Measurements from ENCODE around the gene TLE4.

Gene TLE4

DNA sequence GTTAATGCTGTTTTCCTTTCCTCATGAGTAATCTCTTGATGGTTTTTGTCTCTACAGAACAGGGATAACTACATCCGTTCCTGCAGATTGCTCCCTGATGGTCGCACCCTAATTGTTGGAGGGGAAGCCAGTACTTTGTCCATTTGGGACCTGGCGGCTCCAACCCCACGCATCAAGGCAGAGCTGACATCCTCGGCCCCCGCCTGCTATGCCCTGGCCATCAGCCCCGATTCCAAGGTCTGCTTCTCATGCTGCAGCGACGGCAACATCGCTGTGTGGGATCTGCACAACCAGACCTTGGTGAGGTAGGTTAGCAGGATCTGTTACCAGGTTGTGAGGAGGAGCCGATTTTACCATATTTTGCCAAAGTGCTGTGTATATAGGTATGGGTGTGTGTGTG lies 148.2 kb downstream of the TLE4 start:
- TF ChIP-seq, protein P1, sequence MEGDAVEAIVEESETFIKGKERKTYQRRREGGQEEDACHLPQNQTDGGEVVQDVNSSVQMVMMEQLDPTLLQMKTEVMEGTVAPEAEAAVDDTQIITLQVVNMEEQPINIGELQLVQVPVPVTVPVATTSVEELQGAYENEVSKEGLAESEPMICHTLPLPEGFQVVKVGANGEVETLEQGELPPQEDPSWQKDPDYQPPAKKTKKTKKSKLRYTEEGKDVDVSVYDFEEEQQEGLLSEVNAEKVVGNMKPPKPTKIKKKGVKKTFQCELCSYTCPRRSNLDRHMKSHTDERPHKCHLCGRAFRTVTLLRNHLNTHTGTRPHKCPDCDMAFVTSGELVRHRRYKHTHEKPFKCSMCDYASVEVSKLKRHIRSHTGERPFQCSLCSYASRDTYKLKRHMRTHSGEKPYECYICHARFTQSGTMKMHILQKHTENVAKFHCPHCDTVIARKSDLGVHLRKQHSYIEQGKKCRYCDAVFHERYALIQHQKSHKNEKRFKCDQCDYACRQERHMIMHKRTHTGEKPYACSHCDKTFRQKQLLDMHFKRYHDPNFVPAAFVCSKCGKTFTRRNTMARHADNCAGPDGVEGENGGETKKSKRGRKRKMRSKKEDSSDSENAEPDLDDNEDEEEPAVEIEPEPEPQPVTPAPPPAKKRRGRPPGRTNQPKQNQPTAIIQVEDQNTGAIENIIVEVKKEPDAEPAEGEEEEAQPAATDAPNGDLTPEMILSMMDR (IDR thresholded peaks at IDR 0.05; ENCODE audit: insufficient read depth, low read length, poor library complexity, severe bottlenecking) = no peak
- no peak for TF ChIP-seq EZH2phosphoT487 (conservative IDR thresholded peaks at IDR 0.05; ENCODE audit: low read length)
- Histone ChIP-seq H3K9me2 (replicated peaks; ENCODE audit: insufficient read depth, low read length) (no peaks in the 10 kb centered on the region), H3K27me3 (ENCODE audit: low read length) (no peaks in the 10 kb centered on the region), H3K9me3 (ENCODE audit: insufficient read depth, low read length) (no peaks in the 10 kb centered on the region), H3F3A (ENCODE audit: insufficient read depth) (no peaks in the 10 kb centered on the region), H3K9ac (ENCODE audit: low read length) (no peak overlapping the region), H3K36me3 (ENCODE audit: low read length) (no peaks in the 10 kb centered on the region), H3K79me2 (ENCODE audit: insufficient read depth, low read length) (no peaks in the 10 kb centered on the region), H4K20me1 (ENCODE audit: low read depth, low read length) (no peaks in the 10 kb centered on the region), H3K4me3 (ENCODE audit: insufficient read depth, low read length, poor library complexity, severe bottlenecking) (no peak overlapping the region), H3K4me2 (ENCODE audit: low read depth, low read length, poor library complexity, severe bottlenecking) (no peak overlapping the region), H3K27ac (ENCODE audit: low read depth, low read length) (no peak overlapping the region), H2AFZ (ENCODE audit: low read depth, low read length, severe bottlenecking) (no peak overlapping the region)

DNA sequence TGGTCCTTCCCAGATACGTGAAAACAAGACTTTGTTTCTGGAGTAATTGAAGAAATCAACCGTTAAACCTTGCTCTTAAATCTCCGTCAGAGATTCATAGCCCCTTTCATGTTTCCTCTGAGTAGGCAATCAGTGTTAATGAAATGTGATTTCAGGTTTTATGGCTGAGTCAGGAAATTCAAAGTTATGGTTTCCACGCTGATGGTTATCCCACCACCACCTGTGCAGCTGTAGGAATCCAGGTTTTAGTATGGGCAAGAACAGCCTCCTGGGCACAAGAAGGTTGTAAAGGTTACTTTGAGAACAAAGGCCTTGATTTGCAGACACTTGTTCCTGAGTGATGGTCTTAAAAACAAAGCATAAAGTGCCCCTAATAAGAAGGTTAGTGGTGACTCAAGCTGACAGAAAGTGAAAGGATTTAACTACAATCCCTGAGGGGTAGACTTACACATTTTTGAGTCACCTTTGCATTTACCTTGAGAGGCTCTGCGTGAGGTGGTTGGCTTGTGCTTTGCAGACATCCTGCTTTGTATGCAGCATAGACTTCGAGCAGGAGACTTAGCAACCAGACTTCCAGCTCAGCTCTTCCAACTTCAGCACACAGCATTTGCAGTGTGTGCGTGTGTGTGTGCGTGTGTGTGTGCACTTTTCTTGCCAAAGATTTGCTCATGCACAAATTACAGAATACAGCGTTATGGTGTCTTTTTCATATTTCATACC lies 159.6 kb downstream of the TLE4 start:
- Histone ChIP-seq H3K9me3 (ENCODE audit: insufficient read depth, low read length) (no peaks in the 10 kb centered on the region), H3K4me2 (ENCODE audit: low read depth, low read length, poor library complexity, severe bottlenecking) (no peak overlapping the region), H3K36me3 (ENCODE audit: low read length) (peaks cover 4% of the 10 kb centered on the region; the same call in 1 of the 2 replicates)

DNA sequence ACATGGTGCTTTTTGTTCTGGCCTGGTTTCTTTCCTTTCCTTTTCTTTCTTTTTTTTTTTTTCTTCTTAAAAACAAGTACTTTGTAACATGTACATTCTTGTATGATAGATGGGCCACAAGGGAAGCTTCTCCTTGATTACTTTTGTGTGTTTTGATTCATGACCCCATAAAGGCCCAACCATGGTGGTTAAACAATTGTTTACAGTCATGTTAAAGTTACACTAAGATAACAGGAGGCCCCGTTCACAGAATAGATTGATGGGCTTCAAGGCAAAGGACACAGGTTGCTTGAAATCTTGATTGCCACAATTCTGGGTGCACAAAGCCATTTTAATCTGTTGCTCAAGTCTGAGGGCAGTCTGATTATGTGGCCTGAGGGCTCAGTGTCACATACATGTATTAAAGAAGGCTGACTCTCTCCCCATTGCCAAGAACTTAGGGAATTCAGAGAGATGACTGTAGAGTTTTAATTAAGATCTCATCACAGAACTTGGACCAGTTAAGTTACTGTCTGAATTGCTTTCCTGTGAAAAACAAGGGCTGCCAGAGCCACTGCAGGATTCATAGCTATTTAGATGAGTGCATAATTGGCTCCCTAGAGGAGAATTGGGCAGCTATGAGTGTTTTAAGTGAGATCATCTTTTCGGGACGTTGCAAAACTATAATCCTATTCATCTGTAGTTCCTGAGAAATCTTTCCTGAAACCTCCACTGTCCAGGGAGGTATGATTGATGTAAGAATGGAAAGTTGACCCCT lies 163.4 kb downstream of the TLE4 start:
- Histone ChIP-seq H3K27me3 (ENCODE audit: low read length) (no peaks in the 10 kb centered on the region), H3K79me2 (ENCODE audit: insufficient read depth, low read length) (no peaks in the 10 kb centered on the region), H3K9me2 (replicated peaks; ENCODE audit: insufficient read depth, low read length) (no peaks in the 10 kb centered on the region), H2AFZ (ENCODE audit: low read depth, low read length, severe bottlenecking) (no peak overlapping the region), H3F3A (ENCODE audit: insufficient read depth) (no peaks in the 10 kb centered on the region), H3K27ac (ENCODE audit: low read depth, low read length) (no peak overlapping the region), H3K9me3 (ENCODE audit: insufficient read depth, low read length) (no peaks in the 10 kb centered on the region), H3K9ac (ENCODE audit: low read length) (no peak overlapping the region), H4K20me1 (ENCODE audit: low read depth, low read length) (no peaks in the 10 kb centered on the region), H3K36me3 (ENCODE audit: low read length) (no peaks in the 10 kb centered on the region), H3K4me3 (ENCODE audit: insufficient read depth, low read length, poor library complexity, severe bottlenecking) (no peak overlapping the region), H3K4me2 (ENCODE audit: low read depth, low read length, poor library complexity, severe bottlenecking) (no peak overlapping the region)
- TF ChIP-seq, protein P1 (IDR thresholded peaks at IDR 0.05; ENCODE audit: insufficient read depth, low read length, poor library complexity, severe bottlenecking) = no peak
- TF ChIP-seq EZH2phosphoT487 (conservative IDR thresholded peaks at IDR 0.05; ENCODE audit: low read length) = no peak

More for the DNA sequence above, 159.6 kb downstream of the TLE4 start:
- TF ChIP-seq, protein P1 (IDR thresholded peaks at IDR 0.05; ENCODE audit: insufficient read depth, low read length, poor library complexity, severe bottlenecking) = no peak
- TF ChIP-seq EZH2phosphoT487 (conservative IDR thresholded peaks at IDR 0.05; ENCODE audit: low read length) = no peak
- Histone ChIP-seq H3F3A (ENCODE audit: insufficient read depth) (no peaks in the 10 kb centered on the region), H3K9ac (ENCODE audit: low read length) (no peak overlapping the region), H2AFZ (ENCODE audit: low read depth, low read length, severe bottlenecking) (no peak overlapping the region), H3K79me2 (ENCODE audit: insufficient read depth, low read length) (no peaks in the 10 kb centered on the region), H3K4me3 (ENCODE audit: insufficient read depth, low read length, poor library complexity, severe bottlenecking) (no peak overlapping the region), H3K27me3 (ENCODE audit: low read length) (no peaks in the 10 kb centered on the region), H3K27ac (ENCODE audit: low read depth, low read length) (no peak overlapping the region), H3K9me2 (replicated peaks; ENCODE audit: insufficient read depth, low read length) (no peaks in the 10 kb centered on the region), H4K20me1 (ENCODE audit: low read depth, low read length) (no peaks in the 10 kb centered on the region)

Measured in SU-DHL-6 (cell line).